HG02885 (cell line): ENCODE results near the gene CDK10.
A peak's percentile ranks its signal among the peaks of the same experiment; 100 is the strongest.

Experiments used
- ATAC-seq: cut with Tn5 transposase; IDR thresholded peaks from one replicate; pipeline ENCODE4 v1.9.1; 2021; ENCODE audit warnings: mild to moderate bottlenecking; ENCODE audit not compliant: unreplicated experiment, poor library complexity

Gene CDK10

GRCh38 chr16:89710709-89711564 is 24.4 kb downstream of the CDK10 start:
- no peak for ATAC-seq

GRCh38 chr16:89711601-89712273 is 25.2 kb downstream of the CDK10 start:
- no peak for ATAC-seq

GRCh38 chr16:89712274-89712781 is 25.8 kb downstream of the CDK10 start:
- ATAC-seq: no peak

DNA sequence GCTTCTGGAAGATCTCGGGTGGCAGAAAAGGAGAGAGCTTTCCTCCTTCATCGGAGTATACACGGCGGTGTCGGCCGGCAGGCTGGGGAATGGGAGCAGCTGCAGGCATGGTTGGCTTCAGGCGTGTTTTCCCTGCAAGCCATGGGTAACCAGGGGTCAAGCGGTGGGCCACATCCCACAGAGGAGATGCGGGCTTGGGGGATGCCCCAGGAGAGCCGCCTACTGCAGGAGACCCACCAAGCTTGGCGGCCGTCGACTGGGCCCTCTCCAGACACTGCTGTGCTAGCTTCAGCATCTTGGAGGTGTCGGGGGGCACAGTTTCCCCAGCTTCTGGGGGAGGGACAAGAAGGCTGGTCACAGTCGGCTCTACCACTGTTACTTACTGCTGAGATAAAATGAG is 30.0 kb downstream of the CDK10 start:
- ATAC-seq: no peak

DNA sequence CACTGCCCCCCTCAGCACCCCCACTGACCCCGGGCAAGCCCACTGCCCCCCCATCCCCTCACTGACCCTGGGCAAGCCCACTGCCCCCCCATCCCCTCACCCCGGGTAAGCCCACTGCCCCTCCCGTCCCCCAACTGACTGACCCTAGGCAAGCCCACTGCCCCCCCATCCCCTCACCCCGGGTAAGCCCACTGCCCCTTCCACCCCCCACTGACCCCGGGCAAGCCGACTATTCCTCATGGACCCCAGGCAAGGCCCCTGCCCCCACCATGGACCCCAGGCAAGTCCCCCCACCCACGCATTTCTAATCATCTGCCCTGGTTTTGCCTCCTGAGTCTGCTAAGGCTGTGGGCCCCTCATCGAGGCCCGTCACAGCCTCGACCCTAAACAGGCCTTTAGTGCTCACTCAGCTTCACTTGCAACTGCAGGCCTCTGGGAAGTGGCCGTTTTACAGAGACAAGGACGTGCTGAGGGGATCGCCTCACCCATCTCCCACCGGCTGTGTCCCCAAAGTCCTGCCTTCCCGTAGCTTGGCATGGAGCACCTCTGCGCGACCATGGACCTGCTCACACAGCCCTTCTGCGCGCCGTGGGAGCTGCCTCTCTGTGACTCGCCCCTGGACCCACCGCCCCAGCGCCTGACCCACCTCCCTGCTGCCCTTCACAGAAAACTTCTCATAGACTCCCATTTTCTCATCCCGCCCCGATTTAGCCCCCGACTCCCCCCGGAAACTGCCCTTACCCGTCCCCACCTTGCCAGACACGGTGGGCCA is 30.6 kb downstream of the CDK10 start:
- no peak for ATAC-seq

GRCh38 chr16:89717688-89718505 is 31.4 kb downstream of the CDK10 start:
- ATAC-seq: no peak

- ATAC-seq: peak; percentile 26
Observed at GRCh38 chr16:89720551-89720812, 34.0 kb downstream of the CDK10 start.

GRCh38 chr16:89720813-89721545 is 34.5 kb downstream of the CDK10 start, which contains the start of the genes VPS9D1 and ZNF276:
Gene VPS9D1, minus strand, starts transcription at chr16:89720898. Its CDS starts 37 bp downstream, at chr16:89720861.
Gene ZNF276, plus strand, starts transcription at chr16:89721537. Its CDS starts 104 bp downstream, at chr16:89721641.
- peak; percentile 60 for ATAC-seq

DNA sequence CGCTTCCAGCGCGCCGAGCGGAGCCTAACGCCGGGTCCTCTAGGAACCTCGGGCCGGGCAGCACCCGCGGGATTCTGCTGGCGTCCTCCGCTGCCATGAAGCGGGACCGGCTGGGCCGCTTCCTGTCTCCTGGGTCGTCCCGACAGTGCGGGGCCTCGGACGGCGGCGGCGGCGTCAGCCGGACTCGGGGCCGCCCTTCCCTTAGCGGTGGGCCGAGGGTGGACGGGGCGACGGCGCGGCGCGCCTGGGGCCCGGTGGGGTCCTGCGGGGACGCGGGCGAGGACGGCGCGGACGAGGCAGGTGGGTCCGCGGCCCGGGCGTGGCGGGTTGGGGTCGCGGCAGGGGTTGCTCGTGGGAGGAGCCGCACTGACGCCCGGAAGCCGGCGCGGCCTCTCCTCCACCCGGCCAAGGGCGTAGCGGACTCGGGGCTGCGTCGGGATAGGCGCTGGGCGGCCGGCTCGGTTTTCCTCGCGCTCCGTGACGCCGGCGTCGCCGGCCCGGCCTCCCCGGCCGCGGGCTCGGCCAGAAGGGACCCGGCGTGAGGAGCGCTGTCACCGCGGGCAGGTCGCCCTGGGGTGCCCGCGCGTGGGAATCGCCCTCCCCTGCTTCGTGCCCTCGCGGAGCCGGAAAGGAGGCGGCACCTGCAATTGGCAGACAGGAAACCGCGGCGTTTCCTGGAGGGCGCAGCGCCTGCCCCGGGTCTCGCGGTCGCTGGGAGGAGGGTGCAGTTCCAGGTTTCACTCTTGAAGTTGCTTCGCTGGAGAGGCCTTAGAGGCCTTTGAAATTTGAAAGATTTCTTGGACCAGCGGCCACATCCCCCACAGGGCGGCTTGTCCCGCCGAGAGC is 35.3 kb downstream of the CDK10 start:
- peak; percentile 28 for ATAC-seq

DNA sequence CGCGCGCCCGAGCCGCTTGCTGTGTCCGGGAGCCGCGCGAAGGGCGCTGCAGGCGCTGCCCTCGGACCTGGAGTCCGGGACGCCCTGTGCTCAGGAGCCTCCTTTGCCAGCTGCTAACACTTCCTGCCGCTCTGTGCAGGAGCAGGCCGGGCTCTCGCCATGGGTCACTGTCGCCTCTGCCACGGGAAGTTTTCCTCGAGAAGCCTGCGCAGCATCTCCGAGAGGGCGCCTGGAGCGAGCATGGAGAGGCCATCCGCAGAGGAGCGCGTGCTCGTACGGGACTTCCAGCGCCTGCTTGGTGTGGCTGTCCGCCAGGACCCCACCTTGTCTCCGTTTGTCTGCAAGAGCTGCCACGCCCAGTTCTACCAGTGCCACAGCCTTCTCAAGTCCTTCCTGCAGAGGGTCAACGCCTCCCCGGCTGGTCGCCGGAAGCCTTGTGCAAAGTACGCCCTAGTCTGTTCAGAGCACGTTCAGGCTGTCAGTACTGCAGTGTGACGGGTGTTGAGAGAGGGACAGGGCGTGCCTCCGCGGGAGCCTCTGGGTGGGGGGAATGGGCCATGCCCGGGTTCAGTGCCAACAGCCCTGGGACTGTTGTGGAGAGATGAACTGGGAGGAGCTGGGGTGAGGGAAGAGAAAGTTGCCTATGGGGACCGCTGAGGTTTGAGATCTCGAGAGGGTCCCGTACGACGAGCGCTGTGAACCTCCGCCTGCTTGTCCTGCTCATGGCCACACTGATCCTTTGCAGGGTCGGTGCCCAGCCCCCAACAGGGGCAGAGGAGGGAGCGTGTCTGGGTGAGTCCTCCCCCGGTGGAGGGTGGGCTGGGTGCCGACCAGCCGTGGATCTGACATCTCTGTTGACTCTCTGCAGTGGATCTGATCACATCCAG is 36.1 kb downstream of the CDK10 start:
- no peak for ATAC-seq

DNA sequence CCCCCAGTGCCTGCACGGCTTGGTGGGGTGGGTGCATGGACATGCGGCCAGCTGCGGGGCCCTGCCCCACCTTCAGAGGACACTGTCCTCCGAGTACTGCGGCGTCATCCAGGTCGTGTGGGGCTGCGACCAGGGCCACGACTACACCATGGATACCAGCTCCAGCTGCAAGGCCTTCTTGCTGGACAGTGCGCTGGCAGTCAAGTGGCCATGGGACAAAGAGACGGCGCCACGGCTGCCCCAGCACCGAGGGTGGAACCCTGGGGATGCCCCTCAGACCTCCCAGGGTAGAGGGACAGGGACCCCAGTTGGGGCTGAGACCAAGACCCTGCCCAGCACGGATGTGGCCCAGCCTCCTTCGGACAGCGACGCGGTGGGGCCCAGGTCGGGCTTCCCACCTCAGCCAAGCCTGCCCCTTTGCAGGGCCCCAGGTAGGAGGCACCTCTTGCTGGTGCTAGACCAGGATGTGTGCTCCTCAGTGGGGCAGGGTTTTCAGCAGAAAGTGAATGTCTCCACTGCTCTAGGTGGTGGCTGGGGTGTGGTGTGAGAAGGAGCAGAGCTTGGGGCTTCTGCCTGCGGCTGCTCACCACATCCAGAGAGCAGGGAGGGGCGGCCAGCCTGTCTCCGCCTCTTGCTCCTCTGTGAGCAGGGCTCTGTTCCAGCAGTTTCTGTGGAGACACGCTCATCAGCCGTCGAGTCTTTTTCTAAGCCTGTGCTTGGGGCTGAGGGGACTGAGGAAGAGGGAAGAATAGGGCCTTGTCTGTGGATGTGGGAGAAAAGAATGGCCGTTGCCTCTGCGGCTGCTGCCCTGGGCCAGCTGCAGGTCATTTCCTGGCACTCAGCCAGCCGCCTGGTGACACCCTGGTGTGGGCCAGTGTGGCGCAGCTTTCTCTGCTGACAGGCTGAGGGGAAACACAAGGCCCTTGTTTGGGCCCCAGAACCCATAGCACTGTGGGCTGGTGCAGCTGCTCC is 37.1 kb downstream of the CDK10 start:
- ATAC-seq: no peak

- no peak for ATAC-seq
Observed at GRCh38 chr16:89727406-89728120, 41.1 kb downstream of the CDK10 start.

- ATAC-seq: no peak
Observed at GRCh38 chr16:89729293-89729692, 42.8 kb downstream of the CDK10 start.

- no peak for ATAC-seq
Observed at GRCh38 chr16:89729863-89730593, 43.5 kb downstream of the CDK10 start.

DNA sequence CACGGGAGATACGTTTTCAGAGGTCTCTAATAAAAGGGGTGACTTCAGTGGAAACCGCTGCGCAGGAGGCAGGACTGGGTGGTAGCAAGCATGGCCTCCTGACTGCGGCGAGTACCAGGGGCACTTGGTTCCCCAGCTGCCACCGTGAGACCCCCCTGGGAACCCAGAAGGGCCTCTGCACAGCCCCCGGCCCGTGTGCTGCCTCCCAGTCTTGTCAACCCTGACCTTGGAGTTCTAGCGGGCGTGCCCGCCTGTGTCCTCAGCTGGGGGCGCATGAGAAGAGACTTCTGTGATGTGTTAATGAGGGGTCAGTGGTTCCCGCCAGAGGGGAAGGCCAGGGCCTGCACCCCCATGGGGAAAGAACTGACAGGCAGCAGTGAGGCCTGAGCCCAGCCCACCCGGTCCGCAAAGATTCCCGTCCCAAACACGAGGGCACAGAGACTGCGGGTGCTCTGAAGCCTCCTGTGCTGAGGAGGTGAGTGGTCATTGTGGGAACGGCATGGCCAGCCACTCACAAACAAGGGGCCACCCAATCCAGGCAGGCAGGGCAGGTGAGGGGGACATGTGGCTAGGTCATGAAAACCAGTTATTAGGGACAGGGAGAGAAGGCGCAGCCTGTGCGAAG is 44.2 kb downstream of the CDK10 start:
- no peak for ATAC-seq
